Keratinocyte (primary cell): ENCODE measurements around the gene TBPL2. TPM values are rescaled to one million over a fixed set of nuclear protein-coding genes. Genes with fewer than 3 reads are reported as not detected.
A peak's percentile ranks its signal among the peaks of the same experiment; 100 is the strongest.

ENCODE experiments used
- DNase-seq: peaks from one replicate; pipeline ENCODE4 v3.0.0-alpha.2; 2011; ENCODE audit warnings: low read depth, missing footprints, low spot score
- FAIRE-seq: peaks from 2 replicates; lab custom pipeline; 2011; peaks lifted over from hg19 to GRCh38; lab: Jason Lieb, UNC
- H2AFZ ChIP-seq: 2 replicates; pipeline ENCODE4 v1.6.0; 2012; ENCODE audit warnings: low read length, control low read depth, inconsistent platforms; ENCODE audit not compliant: control insufficient read depth
- H3K27ac ChIP-seq: 2 replicates; pipeline ENCODE4 v1.5.1; 2011; ENCODE audit warnings: low read length; ENCODE audit not compliant: control insufficient read depth, insufficient read depth
- H3K27me3 ChIP-seq: 3 replicates; pipeline ENCODE4 v1.6.0; 2011; ENCODE audit warnings: low read length; ENCODE audit not compliant: control insufficient read depth, insufficient read depth; ENCODE audit errors: extremely low read depth
- H3K36me3 ChIP-seq, 2 experiments: 2 replicates in 1 of 2; 3 replicates in 1 of 2; pipeline ENCODE4 v1.5.1; 2011; ENCODE audit warnings: low read length in 2 of 2, mild to moderate bottlenecking in 1 of 2; ENCODE audit not compliant: control insufficient read depth in 2 of 2, insufficient read depth in 2 of 2; ENCODE audit errors: extremely low read depth in 1 of 2
- H3K4me1 ChIP-seq: 3 replicates; pipeline ENCODE4 v1.5.1; 2011; ENCODE audit warnings: low read length; ENCODE audit not compliant: control insufficient read depth, insufficient read depth; ENCODE audit errors: extremely low read depth
- H3K4me2 ChIP-seq: 3 replicates; pipeline ENCODE4 v1.6.0; 2011; ENCODE audit warnings: low read depth, low read length; ENCODE audit not compliant: control insufficient read depth, insufficient read depth; ENCODE audit errors: extremely low read depth
- H3K4me3 ChIP-seq, 3 experiments: fragments of 200-600 bp in 1 of 3; sonication (generic) in 1 of 3; 2 replicates in 2 of 3; 3 replicates in 1 of 3; pipeline ENCODE4 v1.5.1; 2011 to 2016; ENCODE audit warnings: low read length in 3 of 3, mild to moderate bottlenecking in 3 of 3, control low read depth in 2 of 3, inconsistent platforms in 1 of 3, low read depth in 1 of 3, mixed read lengths in 1 of 3, mixed run types in 1 of 3, moderate library complexity in 1 of 3; ENCODE audit not compliant: control insufficient read depth in 2 of 3, insufficient read depth in 2 of 3; ENCODE audit errors: extremely low read depth in 1 of 3
- H3K79me2 ChIP-seq: 2 replicates; pipeline ENCODE4 v1.6.0; 2012; ENCODE audit warnings: low read length; ENCODE audit not compliant: control insufficient read depth, insufficient read depth
- H3K9ac ChIP-seq: 3 replicates; pipeline ENCODE4 v1.6.0; 2011; ENCODE audit warnings: low read length; ENCODE audit not compliant: control insufficient read depth, insufficient read depth; ENCODE audit errors: extremely low read depth
- H3K9me1 ChIP-seq: 3 replicates; pipeline ENCODE4 v1.6.0; 2011; ENCODE audit warnings: low read length; ENCODE audit not compliant: control insufficient read depth, insufficient read depth; ENCODE audit errors: extremely low read depth
- H3K9me3 ChIP-seq: 2 replicates; pipeline ENCODE4 v1.5.1; 2012; ENCODE audit warnings: low read depth, low read length; ENCODE audit not compliant: control insufficient read depth
- H4K20me1 ChIP-seq: 3 replicates; pipeline ENCODE4 v1.6.0; 2011; ENCODE audit warnings: low read length; ENCODE audit not compliant: control insufficient read depth, insufficient read depth; ENCODE audit errors: extremely low read depth
- CTCF ChIP-seq, 3 experiments: IDR thresholded peaks in 1 of 3; conservative IDR thresholded peaks in 1 of 3; optimal IDR thresholded peaks in 1 of 3; 2 replicates in 2 of 3; 3 replicates in 1 of 3; pipeline versions ENCODE3 to v1.5.1; 2011; ENCODE audit warnings: low read length in 3 of 3, mild to moderate bottlenecking in 3 of 3, moderate library complexity in 2 of 3, control low read depth in 1 of 3, inconsistent platforms in 1 of 3; ENCODE audit not compliant: insufficient read depth in 2 of 3; ENCODE audit errors: extremely low read depth in 1 of 3
- EZH2 ChIP-seq: IDR thresholded peaks from one replicate; pipeline ENCODE4 v1.6.1; 2012; ENCODE audit warnings: inconsistent platforms, mild to moderate bottlenecking, low read length, moderate library complexity
- dilution Hi-C: fragments of 300-500 bp; cut with MboI; formaldehyde crosslinking; loops from one replicate; pipeline ENCODE4 v1.7.0; 2020; ENCODE audit warnings: low sequenced_read_pairs; ENCODE audit not compliant: extremely low pct_ligation_motif_present
- polyA plus RNA-seq, 5 experiments: library from polyadenylated mRNA; depleted of rRNA in 3 of 5; stranded (reverse) in 3 of 5; stranded (forward) in 1 of 5; unstranded in 1 of 5; fragments of >200 nt; gene quantifications; 1 replicate in 1 of 5; 2 replicates in 3 of 5; 3 replicates in 1 of 5; pipeline versions ENCODE4 v1.2.1 to v1.2.3, GENCODE V29; 2011 to 2012; ENCODE audit warnings: missing spikeins in 2 of 5, low read depth in 1 of 5, low replicate concordance in 1 of 5

TBPL2 gene
- polyA plus RNA-seq, 1 donor (not counting 4 experiments of a cell fraction or from before 2014, with no cell fraction given), result not detected

GRCh38 chr14:55388160-55388559 lies 52.3 kb downstream of the TBPL2 start:
- H3K4me2 ChIP-seq, result no peak overlapping the region
- no peak overlapping the region for H3K9ac ChIP-seq

GRCh38 chr14:55387121-55387520 lies 53.3 kb downstream of the TBPL2 start:
- no peak overlapping the region for H3K27ac ChIP-seq
- DNase-seq (no peak), FAIRE-seq (no peak)
- dilution Hi-C loops, result no loop called here
- no peaks in the 10 kb centered on the region for H3K27me3 ChIP-seq
- no peak overlapping the region for H2AFZ ChIP-seq
- no peaks in the 10 kb centered on the region for H3K4me1 ChIP-seq
- H3K4me2 ChIP-seq, result no peak overlapping the region
- H3K79me2 ChIP-seq, result no peaks in the 10 kb centered on the region
- TF ChIP-seq CTCF (optimal IDR thresholded peaks at IDR 0.05 in 1 of 3, IDR thresholded peaks at IDR 0.05 in 1 of 3, conservative IDR thresholded peaks at IDR 0.05 in 1 of 3; ENCODE audit: extremely low read depth in 1 of 3, insufficient read depth in 2 of 3, low read length in 3 of 3) (no peak), EZH2 (no peak)
- H3K9me1 ChIP-seq, result no peaks in the 10 kb centered on the region
- no peaks in the 10 kb centered on the region for H4K20me1 ChIP-seq
- peaks cover 0 to 7% of the 10 kb centered on the region in 2 experiments for H3K36me3 ChIP-seq
- H3K9me3 ChIP-seq, result no peaks in the 10 kb centered on the region
- no peak overlapping the region for H3K9ac ChIP-seq
- H3K4me3 ChIP-seq, result no peak overlapping the region

More at GRCh38 chr14:55388160-55388559, 52.3 kb downstream of the TBPL2 start:
- TF ChIP-seq CTCF (optimal IDR thresholded peaks at IDR 0.05 in 1 of 3, IDR thresholded peaks at IDR 0.05 in 1 of 3, conservative IDR thresholded peaks at IDR 0.05 in 1 of 3; ENCODE audit: extremely low read depth in 1 of 3, insufficient read depth in 2 of 3, low read length in 3 of 3) (no peak), EZH2 (no peak)
- dilution Hi-C loops, result no loop called here
- Histone ChIP-seq H3K4me3 (no peak overlapping the region), H3K36me3 (peaks cover 0 to 7% of the 10 kb centered on the region in 2 experiments), H3K9me3 (no peaks in the 10 kb centered on the region), H2AFZ (no peak overlapping the region), H3K9me1 (no peaks in the 10 kb centered on the region), H3K79me2 (no peaks in the 10 kb centered on the region), H3K27ac (no peak overlapping the region), H4K20me1 (no peaks in the 10 kb centered on the region), H3K4me1 (no peaks in the 10 kb centered on the region), H3K27me3 (no peaks in the 10 kb centered on the region)
- FAIRE-seq (peak; percentile 55), DNase-seq (no peak)
